ENCODE measurements around the gene VPS33A. TPM values are rescaled to one million over a fixed set of nuclear protein-coding genes. Genes with fewer than 3 reads are reported as not detected.

VPS33A gene
- total RNA-seq, 1 experiment from 2014 or later = 37.6 TPM

DNA sequence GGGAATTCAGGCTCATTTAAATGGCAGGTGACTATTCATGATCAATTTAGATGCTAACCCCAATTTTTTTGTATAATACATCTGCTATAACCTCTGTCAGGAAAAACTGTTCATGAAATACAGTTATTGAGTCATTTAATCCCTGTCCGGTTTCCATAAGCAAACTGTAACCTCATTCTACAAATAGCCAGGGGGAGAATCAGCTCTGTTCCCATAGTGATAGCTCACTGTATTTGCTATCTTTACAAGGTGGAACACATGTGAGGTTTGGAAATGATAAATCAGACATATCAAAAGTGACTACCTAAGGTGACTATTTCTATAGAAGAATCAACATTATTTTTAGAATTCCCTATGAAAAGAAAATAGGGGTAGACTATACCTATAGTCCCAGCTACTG is 38.6 kb upstream of the VPS33A start (continued):
- TF ChIP-seq, protein P1, sequence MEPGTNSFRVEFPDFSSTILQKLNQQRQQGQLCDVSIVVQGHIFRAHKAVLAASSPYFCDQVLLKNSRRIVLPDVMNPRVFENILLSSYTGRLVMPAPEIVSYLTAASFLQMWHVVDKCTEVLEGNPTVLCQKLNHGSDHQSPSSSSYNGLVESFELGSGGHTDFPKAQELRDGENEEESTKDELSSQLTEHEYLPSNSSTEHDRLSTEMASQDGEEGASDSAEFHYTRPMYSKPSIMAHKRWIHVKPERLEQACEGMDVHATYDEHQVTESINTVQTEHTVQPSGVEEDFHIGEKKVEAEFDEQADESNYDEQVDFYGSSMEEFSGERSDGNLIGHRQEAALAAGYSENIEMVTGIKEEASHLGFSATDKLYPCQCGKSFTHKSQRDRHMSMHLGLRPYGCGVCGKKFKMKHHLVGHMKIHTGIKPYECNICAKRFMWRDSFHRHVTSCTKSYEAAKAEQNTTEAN (CRISPR knock-in tag; IDR thresholded peaks at IDR 0.05) = no peak
- TF ChIP-seq FOXK1 (CRISPR knock-in tag; IDR thresholded peaks at IDR 0.05) (no peak), ATF1 (CRISPR knock-in tag; IDR thresholded peaks at IDR 0.05) (no peak), TCF7 (CRISPR knock-in tag; IDR thresholded peaks at IDR 0.05; ENCODE audit: low read depth) (no peak)
- TF ChIP-seq, protein P2, sequence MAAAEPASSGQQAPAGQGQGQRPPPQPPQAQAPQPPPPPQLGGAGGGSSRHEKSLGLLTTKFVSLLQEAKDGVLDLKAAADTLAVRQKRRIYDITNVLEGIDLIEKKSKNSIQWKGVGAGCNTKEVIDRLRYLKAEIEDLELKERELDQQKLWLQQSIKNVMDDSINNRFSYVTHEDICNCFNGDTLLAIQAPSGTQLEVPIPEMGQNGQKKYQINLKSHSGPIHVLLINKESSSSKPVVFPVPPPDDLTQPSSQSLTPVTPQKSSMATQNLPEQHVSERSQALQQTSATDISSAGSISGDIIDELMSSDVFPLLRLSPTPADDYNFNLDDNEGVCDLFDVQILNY (CRISPR knock-in tag; IDR thresholded peaks at IDR 0.05) = no peak

DNA sequence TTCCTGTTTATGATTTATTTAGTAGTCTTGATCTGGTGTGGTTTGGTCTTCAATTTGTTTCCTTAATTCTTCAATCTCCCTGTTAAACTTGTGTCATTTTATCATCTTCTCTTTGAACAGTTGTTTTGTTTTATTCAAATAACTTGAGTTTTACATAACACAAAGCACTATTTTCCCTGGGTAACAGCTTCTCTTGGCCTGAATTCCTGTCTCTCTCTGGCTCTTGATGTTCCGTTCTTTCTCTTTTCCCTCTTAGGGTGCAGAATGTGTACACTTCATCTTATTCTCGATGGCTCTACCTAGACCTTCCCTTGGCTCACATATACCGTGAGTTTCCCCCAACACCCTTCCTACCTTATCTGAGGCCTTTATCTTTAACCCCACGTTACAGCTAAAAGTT is 36.8 kb upstream of the VPS33A start:
- TF ChIP-seq, protein P3, sequence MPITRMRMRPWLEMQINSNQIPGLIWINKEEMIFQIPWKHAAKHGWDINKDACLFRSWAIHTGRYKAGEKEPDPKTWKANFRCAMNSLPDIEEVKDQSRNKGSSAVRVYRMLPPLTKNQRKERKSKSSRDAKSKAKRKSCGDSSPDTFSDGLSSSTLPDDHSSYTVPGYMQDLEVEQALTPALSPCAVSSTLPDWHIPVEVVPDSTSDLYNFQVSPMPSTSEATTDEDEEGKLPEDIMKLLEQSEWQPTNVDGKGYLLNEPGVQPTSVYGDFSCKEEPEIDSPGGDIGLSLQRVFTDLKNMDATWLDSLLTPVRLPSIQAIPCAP (CRISPR knock-in tag; IDR thresholded peaks at IDR 0.05) = no peak
- no peak overlapping the region for H3K4me3 Mint-ChIP-seq
- H3K27ac Mint-ChIP-seq = peak overlapping the region; percentile 20; the same call in 1 of the 2 replicates
- no peaks in the 10 kb centered on the region for H3K27me3 Mint-ChIP-seq (ENCODE audit: low read depth)
- DNase-seq (ENCODE audit: low spot score) = no peak
- no peaks in the 10 kb centered on the region for H3K4me1 Mint-ChIP-seq
- ChIA-PET CTCF (interaction anchor here (0.9 to 1.4 kb wide), 2 partner anchors 17 to 34 kb away, joined by 3 to 4 read pairs; no protein-coding TSS in a partner anchor), POLR2A (interaction anchor here (0.6 kb wide), 1 partner anchor 14 kb away, joined by 3 read pairs; no protein-coding TSS in a partner anchor)
- no peaks in the 10 kb centered on the region for H3K9me3 Mint-ChIP-seq
- no peaks in the 10 kb centered on the region for H3K36me3 Mint-ChIP-seq
- no peak for ATAC-seq

DNA sequence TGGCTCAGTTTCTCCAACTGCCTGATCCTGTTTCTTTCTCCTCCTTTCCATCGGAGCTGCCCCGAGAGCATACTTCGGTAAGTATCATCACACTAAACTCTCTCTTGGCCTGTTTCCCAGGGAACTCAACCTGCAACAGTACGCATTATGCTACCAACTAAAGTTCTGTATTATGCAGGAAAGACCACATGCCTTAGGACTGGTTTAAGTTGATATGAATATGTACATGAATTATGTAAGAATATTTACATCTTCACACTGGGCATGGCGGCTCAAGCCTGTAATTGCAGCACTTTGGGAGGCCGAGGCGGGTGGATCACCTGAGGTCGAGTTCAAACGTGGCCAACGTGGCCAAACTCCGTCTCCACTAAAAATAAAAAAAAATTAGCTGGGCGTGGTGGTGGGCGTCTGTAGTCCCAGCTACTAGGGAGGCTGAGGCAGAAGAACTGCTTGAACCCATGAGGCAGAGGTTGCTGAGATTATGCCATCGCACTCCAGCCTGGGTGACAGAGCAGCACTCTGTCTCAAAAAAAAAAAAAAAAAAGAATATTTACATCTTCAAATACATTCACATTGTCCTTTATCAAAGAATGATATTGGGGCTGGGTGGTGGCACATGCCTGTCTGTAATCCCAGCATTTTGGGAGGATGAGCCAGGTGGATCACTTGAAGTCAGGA is 31.9 kb upstream of the VPS33A start:
- no peaks in the 10 kb centered on the region for H3K4me1 Mint-ChIP-seq
- ChIA-PET CTCF (no interaction called here), POLR2A (interaction anchor here (0.7 kb wide), 1 partner anchor 14 kb away, joined by 3 read pairs; no protein-coding TSS in a partner anchor)
- H3K27me3 Mint-ChIP-seq (ENCODE audit: low read depth) = no peaks in the 10 kb centered on the region
- DNase-seq (ENCODE audit: low spot score) (no peak), ATAC-seq (no peak)
- H3K36me3 Mint-ChIP-seq = no peaks in the 10 kb centered on the region
- H3K9me3 Mint-ChIP-seq = peaks cover under 1% of the 10 kb centered on the region; the same call in 1 of the 2 replicates
- no peak overlapping the region; the same call in 1 of the 2 replicates for H3K27ac Mint-ChIP-seq
- no peak overlapping the region for H3K4me3 Mint-ChIP-seq
- TF ChIP-seq, protein P4, sequence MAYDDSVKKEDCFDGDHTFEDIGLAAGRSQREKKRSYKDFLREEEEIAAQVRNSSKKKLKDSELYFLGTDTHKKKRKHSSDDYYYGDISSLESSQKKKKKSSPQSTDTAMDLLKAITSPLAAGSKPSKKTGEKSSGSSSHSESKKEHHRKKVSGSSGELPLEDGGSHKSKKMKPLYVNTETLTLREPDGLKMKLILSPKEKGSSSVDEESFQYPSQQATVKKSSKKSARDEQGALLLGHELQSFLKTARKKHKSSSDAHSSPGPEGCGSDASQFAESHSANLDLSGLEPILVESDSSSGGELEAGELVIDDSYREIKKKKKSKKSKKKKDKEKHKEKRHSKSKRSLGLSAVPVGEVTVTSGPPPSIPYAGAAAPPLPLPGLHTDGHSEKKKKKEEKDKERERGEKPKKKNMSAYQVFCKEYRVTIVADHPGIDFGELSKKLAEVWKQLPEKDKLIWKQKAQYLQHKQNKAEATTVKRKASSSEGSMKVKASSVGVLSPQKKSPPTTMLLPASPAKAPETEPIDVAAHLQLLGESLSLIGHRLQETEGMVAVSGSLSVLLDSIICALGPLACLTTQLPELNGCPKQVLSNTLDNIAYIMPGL (CRISPR knock-in tag; IDR thresholded peaks at IDR 0.05) = no peak
- no peak for TF ChIP-seq JAZF1 (CRISPR knock-in tag; IDR thresholded peaks at IDR 0.05)
- no peak for TF ChIP-seq FOXK1 (CRISPR knock-in tag; IDR thresholded peaks at IDR 0.05)
- TF ChIP-seq IRF2 (CRISPR knock-in tag; IDR thresholded peaks at IDR 0.05; ENCODE audit: borderline replicate concordance, low read depth) = no peak
- no peak for TF ChIP-seq SMAD4 (CRISPR knock-in tag; IDR thresholded peaks at IDR 0.05)
- no peak for TF ChIP-seq CBFB (CRISPR knock-in tag; IDR thresholded peaks at IDR 0.05; ENCODE audit: low read depth)
- TF ChIP-seq, protein P5, sequence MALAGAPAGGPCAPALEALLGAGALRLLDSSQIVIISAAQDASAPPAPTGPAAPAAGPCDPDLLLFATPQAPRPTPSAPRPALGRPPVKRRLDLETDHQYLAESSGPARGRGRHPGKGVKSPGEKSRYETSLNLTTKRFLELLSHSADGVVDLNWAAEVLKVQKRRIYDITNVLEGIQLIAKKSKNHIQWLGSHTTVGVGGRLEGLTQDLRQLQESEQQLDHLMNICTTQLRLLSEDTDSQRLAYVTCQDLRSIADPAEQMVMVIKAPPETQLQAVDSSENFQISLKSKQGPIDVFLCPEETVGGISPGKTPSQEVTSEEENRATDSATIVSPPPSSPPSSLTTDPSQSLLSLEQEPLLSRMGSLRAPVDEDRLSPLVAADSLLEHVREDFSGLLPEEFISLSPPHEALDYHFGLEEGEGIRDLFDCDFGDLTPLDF (CRISPR knock-in tag; IDR thresholded peaks at IDR 0.05) = no peak
- TF ChIP-seq ATF1 (CRISPR knock-in tag; IDR thresholded peaks at IDR 0.05) = no peak
- TF ChIP-seq NR1H2 (CRISPR knock-in tag; IDR thresholded peaks at IDR 0.05) = no peak
- no peak for TF ChIP-seq CREM (CRISPR knock-in tag; IDR thresholded peaks at IDR 0.05)
- TF ChIP-seq, protein P6, sequence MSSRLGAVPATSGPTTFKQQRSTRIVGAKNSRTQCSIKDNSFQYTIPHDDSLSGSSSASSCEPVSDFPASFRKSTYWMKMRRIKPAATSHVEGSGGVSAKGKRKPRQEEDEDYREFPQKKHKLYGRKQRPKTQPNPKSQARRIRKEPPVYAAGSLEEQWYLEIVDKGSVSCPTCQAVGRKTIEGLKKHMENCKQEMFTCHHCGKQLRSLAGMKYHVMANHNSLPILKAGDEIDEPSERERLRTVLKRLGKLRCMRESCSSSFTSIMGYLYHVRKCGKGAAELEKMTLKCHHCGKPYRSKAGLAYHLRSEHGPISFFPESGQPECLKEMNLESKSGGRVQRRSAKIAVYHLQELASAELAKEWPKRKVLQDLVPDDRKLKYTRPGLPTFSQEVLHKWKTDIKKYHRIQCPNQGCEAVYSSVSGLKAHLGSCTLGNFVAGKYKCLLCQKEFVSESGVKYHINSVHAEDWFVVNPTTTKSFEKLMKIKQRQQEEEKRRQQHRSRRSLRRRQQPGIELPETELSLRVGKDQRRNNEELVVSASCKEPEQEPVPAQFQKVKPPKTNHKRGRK (CRISPR knock-in tag; IDR thresholded peaks at IDR 0.05; ENCODE audit: borderline replicate concordance) = no peak
- TF ChIP-seq MYBL2 (CRISPR knock-in tag; IDR thresholded peaks at IDR 0.05) = no peak
- no peak for TF ChIP-seq ZNF121 (CRISPR knock-in tag; IDR thresholded peaks at IDR 0.05)
- TF ChIP-seq, protein P7, sequence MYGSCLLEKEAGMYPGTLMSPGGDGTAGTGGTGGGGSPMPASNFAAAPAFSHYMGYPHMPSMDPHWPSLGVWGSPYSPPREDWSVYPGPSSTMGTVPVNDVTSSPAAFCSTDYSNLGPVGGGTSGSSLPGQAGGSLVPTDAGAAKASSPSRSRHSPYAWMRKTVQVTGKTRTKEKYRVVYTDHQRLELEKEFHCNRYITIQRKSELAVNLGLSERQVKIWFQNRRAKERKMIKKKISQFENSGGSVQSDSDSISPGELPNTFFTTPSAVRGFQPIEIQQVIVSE (CRISPR knock-in tag; IDR thresholded peaks at IDR 0.05; ENCODE audit: borderline replicate concordance) = no peak
- TF ChIP-seq, protein P8, sequence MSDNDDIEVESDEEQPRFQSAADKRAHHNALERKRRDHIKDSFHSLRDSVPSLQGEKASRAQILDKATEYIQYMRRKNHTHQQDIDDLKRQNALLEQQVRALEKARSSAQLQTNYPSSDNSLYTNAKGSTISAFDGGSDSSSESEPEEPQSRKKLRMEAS (CRISPR knock-in tag; IDR thresholded peaks at IDR 0.05) = no peak
- TF ChIP-seq GTF2I (CRISPR knock-in tag; conservative IDR thresholded peaks at IDR 0.05) = no peak
- TF ChIP-seq, protein P9, sequence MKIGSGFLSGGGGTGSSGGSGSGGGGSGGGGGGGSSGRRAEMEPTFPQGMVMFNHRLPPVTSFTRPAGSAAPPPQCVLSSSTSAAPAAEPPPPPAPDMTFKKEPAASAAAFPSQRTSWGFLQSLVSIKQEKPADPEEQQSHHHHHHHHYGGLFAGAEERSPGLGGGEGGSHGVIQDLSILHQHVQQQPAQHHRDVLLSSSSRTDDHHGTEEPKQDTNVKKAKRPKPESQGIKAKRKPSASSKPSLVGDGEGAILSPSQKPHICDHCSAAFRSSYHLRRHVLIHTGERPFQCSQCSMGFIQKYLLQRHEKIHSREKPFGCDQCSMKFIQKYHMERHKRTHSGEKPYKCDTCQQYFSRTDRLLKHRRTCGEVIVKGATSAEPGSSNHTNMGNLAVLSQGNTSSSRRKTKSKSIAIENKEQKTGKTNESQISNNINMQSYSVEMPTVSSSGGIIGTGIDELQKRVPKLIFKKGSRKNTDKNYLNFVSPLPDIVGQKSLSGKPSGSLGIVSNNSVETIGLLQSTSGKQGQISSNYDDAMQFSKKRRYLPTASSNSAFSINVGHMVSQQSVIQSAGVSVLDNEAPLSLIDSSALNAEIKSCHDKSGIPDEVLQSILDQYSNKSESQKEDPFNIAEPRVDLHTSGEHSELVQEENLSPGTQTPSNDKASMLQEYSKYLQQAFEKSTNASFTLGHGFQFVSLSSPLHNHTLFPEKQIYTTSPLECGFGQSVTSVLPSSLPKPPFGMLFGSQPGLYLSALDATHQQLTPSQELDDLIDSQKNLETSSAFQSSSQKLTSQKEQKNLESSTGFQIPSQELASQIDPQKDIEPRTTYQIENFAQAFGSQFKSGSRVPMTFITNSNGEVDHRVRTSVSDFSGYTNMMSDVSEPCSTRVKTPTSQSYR (CRISPR knock-in tag; IDR thresholded peaks at IDR 0.05) = no peak
